ENCODE data around the gene CBR1. TPM values are rescaled to one million over a fixed set of nuclear protein-coding genes. Genes with fewer than 3 reads are reported as not detected.

CBR1 gene
- total RNA-seq, 4 donors from 2014 or later, result 83.3 to 155 (median 121) TPM

DNA sequence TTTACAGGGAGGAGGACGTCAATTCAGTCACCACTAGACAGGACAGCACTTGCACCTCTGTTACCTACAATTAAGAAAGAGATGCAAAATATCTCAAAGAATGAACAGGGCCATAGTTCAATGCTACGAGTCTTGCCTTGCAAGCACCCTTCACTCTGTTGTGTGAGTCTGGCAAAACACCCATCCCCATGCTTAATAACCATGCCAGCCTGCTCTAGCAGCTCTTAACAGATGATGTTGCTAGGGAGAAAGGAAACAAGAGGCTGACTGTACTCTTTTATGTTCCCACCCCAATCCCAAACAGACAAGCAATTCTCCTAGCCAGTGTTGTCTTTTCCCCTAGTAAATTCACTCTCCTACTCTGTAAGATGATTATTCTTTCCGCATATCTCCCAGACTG lies 5.3 kb downstream of the CBR1 start:
- no peak for DNase-seq (ENCODE audit: extremely low spot score)
- H3K27me3 ChIP-seq, result no peaks in the 10 kb centered on the region
- WGBS, result 79% methylated on average over 3 of the region's 3 CpGs
- H3K9me3 ChIP-seq, result no peaks in the 10 kb centered on the region
- intact Hi-C loops (cut with DNase I), result no loop called here
- H3K4me1 ChIP-seq, result peaks cover 11 to 37% (median 34%) of the 10 kb centered on the region in 4 donors
- H3K4me3 ChIP-seq, result no peak overlapping the region
- no peak overlapping the region for H3K27ac ChIP-seq (replicated peaks in 1 of 4)
- TF ChIP-seq, protein P1, sequence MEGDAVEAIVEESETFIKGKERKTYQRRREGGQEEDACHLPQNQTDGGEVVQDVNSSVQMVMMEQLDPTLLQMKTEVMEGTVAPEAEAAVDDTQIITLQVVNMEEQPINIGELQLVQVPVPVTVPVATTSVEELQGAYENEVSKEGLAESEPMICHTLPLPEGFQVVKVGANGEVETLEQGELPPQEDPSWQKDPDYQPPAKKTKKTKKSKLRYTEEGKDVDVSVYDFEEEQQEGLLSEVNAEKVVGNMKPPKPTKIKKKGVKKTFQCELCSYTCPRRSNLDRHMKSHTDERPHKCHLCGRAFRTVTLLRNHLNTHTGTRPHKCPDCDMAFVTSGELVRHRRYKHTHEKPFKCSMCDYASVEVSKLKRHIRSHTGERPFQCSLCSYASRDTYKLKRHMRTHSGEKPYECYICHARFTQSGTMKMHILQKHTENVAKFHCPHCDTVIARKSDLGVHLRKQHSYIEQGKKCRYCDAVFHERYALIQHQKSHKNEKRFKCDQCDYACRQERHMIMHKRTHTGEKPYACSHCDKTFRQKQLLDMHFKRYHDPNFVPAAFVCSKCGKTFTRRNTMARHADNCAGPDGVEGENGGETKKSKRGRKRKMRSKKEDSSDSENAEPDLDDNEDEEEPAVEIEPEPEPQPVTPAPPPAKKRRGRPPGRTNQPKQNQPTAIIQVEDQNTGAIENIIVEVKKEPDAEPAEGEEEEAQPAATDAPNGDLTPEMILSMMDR (IDR thresholded peaks at IDR 0.05), result no peak
- TF ChIP-seq EP300 (IDR thresholded peaks at IDR 0.05) (no peak), POLR2AphosphoS5 (IDR thresholded peaks at IDR 0.05) (no peak)
- peaks cover 0 to 19% (median 9%) of the 10 kb centered on the region in 4 donors for H3K36me3 ChIP-seq

DNA sequence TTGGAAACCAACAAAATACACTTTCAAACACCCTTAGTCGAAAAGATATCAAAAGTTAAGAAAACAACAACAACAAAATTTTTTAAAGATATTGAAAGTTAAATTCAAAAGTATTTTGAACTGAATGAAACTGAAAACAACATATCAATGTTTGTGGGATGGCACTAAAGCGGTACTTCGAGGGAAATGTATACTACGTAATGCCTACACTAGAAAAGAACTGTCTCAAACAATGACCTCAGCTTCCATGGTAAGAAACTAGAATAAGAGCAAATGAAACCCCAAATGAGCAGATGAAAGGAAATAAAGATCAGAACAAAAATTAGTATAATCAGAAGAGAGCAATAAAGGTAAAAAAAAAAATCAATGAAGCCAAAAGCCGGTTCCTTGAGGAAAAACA lies 6.1 kb downstream of the CBR1 start:
- Histone ChIP-seq H3K36me3 (peaks cover 0 to 19% (median 9%) of the 10 kb centered on the region in 4 donors), H3K27me3 (no peaks in the 10 kb centered on the region), H3K9me3 (no peaks in the 10 kb centered on the region), H3K27ac (replicated peaks in 1 of 4) (no peak overlapping the region), H3K4me1 (peaks cover 7 to 29% (median 26%) of the 10 kb centered on the region in 4 donors), H3K4me3 (no peak overlapping the region)
- no peak for TF ChIP-seq POLR2A (IDR thresholded peaks at IDR 0.05; ENCODE audit: low read depth)
- no peak for TF ChIP-seq POLR2AphosphoS5 (IDR thresholded peaks at IDR 0.05)
- TF ChIP-seq, protein P1 (IDR thresholded peaks at IDR 0.05), result no peak
- no peak for TF ChIP-seq EP300 (IDR thresholded peaks at IDR 0.05)
- intact Hi-C loops (cut with DNase I), result no loop called here
- DNase-seq (ENCODE audit: extremely low spot score), result no peak
- WGBS, result 94% methylated on average over 5 of the region's 5 CpGs

DNA sequence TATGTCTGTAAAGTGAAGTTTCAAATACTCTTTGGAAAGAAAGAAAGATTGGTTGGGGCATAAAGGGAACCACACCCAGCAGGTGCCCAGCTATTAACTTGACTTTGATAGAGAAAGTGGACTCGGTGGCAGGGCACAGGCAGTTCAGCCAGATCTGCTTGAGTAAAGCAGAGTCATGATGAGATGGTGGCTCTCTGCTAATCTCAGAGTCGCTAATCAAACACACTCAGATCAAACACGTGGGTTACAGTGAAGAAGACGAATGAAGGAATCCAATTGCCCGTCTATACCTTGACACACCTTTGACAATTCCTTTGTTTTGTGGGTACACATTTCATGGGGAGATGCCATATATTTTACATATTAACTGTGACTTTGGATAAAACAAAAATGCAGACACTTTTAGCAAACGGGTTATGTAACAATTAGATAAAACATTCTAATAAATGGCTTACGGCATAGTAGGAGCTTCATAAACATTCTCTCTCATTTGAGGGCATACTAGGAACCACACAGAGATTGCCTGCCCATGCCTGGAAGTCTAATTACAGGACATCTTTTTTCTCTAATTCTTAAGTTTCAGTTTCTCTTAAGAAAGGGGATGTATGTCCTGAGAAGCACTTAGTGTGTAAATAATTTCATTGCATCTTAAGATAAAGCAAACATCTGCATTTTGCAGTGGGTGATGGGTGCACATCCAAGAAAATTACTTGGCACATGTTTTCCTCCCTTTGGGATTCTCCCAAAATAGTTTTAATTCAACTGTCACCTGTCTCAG lies 7.2 kb downstream of the CBR1 start:
- H3K4me1 ChIP-seq, result peaks cover 0 to 18% (median 15%) of the 10 kb centered on the region in 4 donors
- no peaks in the 10 kb centered on the region for H3K9me3 ChIP-seq
- WGBS, result 70% methylated on average over 7 of the region's 7 CpGs
- no peak for TF ChIP-seq POLR2A (IDR thresholded peaks at IDR 0.05; ENCODE audit: low read depth)
- TF ChIP-seq, protein P1 (IDR thresholded peaks at IDR 0.05), result no peak
- no peak for TF ChIP-seq EP300 (IDR thresholded peaks at IDR 0.05)
- no peak for TF ChIP-seq POLR2AphosphoS5 (IDR thresholded peaks at IDR 0.05)
- H3K27me3 ChIP-seq, result no peaks in the 10 kb centered on the region
- H3K27ac ChIP-seq (replicated peaks in 1 of 4), result no peak overlapping the region
- H3K4me3 ChIP-seq, result no peak overlapping the region
- H3K36me3 ChIP-seq, result peaks cover 0 to 8% (median 4%) of the 10 kb centered on the region in 4 donors
- intact Hi-C loops (cut with DNase I), result no loop called here
- no peak for DNase-seq (ENCODE audit: extremely low spot score)

DNA sequence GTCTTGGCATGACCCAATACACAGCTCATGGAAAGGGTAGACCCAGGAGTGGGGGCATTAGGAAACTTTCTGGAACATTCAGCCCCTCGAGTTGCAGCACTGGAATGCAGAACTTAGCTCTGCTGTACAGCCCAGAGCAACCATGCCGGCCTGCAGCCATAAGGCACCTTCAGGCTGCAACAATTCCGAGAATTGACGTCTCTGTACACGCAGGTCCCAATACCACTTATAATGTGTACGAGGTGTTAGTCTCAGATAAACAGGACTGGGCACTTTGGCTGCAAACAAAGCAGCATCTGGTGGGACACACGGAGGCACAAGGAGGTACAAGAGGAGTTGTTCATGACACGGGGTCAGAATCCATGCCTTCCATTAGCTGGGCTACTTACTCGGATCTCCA lies 7.9 kb downstream of the CBR1 start:
- H3K36me3 ChIP-seq, result peaks cover 0 to 4% (median under 1%) of the 10 kb centered on the region in 4 donors
- peaks cover 0 to 11% (median 8%) of the 10 kb centered on the region in 4 donors for H3K4me1 ChIP-seq
- no peak overlapping the region for H3K4me3 ChIP-seq
- 61% methylated on average over 6 of the region's 9 CpGs for WGBS
- no peak overlapping the region for H3K27ac ChIP-seq (replicated peaks in 1 of 4)
- no peaks in the 10 kb centered on the region for H3K27me3 ChIP-seq
- H3K9me3 ChIP-seq, result no peaks in the 10 kb centered on the region
- intact Hi-C loops (cut with DNase I), result no loop called here
- TF ChIP-seq POLR2AphosphoS5 (IDR thresholded peaks at IDR 0.05) (no peak), EP300 (IDR thresholded peaks at IDR 0.05) (no peak), POLR2A (IDR thresholded peaks at IDR 0.05; ENCODE audit: low read depth) (no peak)
- TF ChIP-seq, protein P1 (IDR thresholded peaks at IDR 0.05), result no peak
- no peak for DNase-seq (ENCODE audit: extremely low spot score)
